Fibroblast of upper back skin (primary cell): ENCODE data around the gene FOXJ3.

Experiments
- DNase-seq: peaks from one replicate; pipeline ENCODE4 v3.0.0-alpha.2; 2013

FOXJ3 gene

DNA sequence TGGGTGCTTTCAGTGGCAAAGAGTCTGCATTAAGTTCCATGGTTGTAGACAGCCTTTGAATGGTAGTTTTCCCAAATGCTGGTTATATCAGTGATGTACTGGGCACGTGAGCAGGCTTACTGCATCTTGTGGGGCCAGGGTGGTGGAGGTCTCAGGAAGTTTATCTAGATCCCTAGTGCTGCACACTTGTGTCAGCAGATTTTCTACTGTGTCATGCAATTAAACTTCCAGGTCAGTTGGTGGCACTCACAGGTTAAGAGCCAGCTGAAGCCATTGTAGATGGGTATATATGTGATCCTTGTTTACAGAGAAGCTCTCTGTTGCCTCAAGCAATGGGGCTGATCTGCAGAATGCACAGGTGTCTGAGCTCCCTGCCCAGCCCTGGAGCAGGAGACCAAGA lies 33.0 kb downstream of the FOXJ3 start:
- no peak for DNase-seq

DNA sequence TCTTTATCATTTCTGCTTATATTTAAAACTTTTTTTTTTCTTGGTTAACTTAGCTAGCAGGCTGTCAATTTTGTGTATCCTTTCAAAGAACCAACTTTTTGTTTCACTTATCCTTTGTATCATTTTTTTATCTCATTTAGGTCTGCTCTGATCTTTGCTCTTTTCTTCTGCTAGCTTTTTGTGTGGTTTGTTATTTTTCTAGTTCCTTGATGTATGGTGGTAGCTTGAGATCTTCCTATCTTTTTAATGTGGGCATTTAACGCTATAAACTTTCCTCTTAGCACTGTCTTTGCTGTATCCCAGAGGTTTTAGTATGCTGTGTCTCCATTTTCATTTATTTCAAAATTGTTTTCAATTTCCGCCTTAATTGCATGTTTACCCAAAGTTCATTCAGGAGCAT lies 36.5 kb downstream of the FOXJ3 start:
- no peak for DNase-seq

DNA sequence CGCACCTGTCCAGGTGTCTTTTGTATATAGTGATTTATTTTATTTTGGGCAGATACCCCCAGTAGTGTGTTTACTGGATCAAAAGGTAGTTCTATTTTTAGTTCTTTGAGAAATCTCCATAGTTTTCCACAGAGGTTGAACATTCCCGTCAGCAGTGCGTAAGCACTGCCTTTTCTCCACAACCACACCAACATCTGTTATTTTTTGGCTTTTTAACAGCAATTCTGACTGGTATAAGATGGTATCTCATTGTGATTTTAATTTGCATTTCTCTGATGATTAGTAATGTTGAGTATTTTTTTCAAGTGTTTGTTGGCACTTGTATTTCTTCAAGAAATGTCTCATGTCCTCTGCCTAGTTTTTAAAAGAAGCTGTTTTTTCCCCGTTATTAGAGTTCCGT lies 39.2 kb downstream of the FOXJ3 start:
- DNase-seq: no peak

DNA sequence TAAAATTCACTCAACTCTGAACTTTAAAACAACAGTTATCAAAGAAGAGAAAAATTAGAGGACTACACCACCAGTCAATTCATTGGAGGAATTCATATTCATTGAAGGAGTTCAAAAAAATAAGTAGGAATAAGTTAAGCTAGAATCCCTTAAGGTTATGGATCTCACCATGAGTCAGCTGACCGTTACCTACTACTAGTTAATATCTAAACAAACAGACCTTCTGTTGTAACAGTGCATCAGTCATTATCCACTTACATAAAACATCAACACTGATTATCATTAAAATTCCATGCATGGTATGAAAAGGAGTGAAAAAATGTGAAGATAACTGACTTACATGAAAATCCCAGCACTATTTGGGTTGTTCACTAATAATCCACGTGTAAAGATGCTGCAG lies 44.9 kb downstream of the FOXJ3 start:
- no peak for DNase-seq

DNA sequence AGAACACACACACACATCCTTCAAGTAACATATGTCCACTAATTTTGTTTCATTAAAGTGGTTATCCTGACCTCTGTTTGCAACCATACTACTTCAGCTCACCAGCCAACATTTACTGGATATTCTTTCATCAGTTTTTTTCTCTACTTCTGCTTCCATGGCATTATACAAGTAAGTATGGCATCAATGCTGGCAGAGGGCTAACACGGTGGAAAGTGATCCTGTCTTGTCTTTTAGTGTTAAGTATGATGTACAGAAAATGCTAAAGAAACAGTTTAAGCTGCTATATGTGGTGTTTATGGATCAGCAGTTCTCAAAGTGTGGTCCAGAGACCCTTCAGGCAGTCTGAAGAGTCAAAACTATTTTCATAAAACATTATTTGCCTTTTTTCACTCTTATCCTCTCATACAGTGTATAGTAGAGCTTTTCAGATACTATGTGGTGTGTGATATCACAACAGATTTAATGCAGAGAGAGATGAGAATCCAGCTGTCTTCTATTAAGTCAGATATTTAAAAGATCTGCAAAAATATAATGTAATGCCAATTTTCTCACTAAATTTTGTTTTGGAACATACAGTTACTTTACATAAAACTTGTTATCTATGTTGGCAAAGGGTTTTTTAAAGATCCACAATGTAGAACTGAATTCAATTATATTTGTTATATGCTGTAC lies 46.6 kb downstream of the FOXJ3 start:
- no peak for DNase-seq

DNA sequence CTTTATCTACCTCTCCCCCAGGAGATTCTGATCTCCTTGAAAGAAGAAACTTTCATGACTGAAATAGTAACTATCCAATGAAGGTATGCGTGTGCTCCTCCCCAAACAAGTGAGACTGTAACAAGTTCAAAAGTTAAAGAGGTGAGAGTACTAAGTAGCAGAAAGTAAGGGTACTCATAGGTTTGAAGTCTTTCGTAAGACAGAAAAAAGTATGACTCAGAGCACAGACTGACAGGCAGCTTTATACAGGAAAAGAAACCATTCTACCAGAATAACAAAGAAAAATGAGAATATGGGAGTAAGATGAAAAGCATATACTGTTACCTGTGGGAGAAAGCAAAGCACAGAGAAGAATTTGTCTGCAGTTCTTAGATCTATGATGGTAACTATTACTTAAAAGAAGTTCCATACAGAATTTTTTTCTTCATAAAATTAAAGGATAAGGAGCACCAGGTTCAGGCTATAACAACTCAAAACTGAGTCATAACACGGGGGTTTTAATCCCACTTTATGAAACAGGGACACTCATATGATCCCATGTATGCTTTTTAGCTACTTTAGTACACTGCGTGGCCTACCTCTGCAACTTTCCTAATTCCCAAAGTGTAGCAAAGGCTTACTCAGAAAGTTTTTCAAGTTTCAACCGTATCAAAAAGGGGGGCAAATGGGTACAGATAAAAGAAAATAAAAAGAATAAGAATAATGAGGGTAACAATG lies 52.0 kb downstream of the FOXJ3 start:
- DNase-seq: peak; percentile 51

DNA sequence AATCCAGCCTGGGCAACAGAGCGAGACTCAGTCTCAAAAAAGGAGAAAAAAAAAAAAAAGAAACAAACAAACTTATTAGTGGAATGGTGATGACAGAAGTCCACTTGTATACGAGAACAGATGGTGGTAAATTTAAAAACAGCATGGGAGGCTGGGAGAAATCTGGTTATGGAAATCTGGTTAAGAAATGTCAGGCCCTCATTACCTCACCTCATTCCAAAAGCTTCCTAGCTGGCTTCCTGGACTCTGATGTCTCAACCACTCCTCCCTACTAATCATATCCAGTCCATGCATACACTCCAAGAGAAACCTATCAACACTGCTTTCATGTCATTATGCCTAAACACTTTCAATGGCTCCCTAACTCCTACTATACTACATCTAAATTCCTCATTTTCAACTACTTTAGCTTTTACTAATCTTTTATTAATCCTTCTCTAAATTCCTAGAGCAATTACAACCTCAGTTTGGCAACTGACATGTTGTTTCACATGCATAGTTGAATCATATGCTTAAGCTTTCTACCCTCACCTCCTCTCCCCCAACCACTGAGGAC lies 52.9 kb downstream of the FOXJ3 start:
- DNase-seq: peak; percentile 80

DNA sequence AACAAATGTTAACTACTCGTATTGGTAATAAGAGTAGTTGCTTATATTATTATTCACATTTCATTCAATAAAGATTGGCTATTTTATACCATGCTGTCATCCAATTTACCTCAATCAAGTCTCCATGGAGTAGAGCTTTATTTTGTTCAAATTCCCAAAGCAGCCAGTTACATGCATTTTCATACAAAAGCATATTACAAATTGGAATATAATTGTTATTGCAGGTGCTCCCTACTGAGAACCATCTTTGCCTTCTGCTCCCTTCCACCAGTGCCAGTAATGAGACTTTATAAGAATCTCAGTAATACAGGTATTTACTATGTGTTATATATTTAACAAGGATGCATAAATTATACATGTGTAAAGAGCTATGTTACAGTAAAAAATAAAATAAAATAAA lies 54.2 kb downstream of the FOXJ3 start:
- no peak for DNase-seq

DNA sequence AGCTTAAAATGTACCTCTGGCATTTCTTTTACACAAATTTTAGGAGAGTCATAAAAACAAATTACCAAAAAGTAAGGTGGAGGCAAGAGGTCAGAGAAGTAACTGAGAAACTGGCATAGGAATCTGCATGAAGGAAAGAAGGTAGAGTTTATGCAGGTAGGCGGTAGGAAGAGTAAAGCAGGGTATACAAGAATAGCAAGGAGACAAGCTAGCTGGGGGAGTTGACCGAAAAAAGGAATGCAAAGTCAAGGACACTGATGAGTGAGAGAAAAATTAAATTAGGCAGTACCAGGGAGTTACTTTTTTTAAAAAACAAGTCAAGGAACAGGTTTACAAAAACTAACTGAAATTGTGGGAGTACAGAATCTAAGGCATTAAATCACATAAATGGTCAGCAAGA lies 56.0 kb downstream of the FOXJ3 start:
- DNase-seq: no peak

DNA sequence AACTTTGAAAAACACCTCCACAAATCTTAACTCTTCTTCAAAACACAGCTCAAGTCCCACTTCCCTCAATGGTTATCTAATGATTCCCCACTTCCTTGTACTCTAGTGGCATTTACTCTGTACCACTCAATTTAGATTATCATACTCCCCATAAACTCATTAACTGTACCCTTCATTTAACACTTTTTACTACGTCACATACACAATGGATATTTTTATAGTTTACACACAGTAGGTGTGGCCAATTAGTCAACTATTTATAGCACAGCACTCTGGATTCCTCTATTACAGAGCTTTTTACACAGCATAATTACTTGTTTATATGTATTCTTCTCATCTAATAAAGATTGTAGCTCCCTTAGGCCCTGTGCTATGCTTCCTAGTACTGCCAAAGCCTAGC lies 62.1 kb downstream of the FOXJ3 start:
- DNase-seq: no peak

DNA sequence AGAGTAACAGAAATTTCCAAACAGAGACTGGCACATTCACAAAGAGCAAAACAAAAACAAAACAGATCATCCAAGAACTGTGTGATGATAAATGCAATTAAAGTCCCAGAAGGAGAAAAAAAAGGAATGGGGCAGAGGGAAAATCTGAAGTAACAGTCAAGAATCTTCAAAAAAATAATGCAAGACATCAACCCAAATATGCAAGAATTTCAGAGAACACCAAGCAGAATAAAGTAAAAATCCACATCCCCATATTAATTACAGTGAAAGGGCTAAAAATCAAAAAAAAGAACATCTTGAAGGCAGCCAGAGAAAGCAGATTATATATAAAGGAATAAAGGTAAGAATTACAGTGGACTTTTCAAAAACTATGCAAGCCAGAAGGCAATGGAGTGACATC lies 67.1 kb downstream of the FOXJ3 start:
- DNase-seq: no peak

DNA sequence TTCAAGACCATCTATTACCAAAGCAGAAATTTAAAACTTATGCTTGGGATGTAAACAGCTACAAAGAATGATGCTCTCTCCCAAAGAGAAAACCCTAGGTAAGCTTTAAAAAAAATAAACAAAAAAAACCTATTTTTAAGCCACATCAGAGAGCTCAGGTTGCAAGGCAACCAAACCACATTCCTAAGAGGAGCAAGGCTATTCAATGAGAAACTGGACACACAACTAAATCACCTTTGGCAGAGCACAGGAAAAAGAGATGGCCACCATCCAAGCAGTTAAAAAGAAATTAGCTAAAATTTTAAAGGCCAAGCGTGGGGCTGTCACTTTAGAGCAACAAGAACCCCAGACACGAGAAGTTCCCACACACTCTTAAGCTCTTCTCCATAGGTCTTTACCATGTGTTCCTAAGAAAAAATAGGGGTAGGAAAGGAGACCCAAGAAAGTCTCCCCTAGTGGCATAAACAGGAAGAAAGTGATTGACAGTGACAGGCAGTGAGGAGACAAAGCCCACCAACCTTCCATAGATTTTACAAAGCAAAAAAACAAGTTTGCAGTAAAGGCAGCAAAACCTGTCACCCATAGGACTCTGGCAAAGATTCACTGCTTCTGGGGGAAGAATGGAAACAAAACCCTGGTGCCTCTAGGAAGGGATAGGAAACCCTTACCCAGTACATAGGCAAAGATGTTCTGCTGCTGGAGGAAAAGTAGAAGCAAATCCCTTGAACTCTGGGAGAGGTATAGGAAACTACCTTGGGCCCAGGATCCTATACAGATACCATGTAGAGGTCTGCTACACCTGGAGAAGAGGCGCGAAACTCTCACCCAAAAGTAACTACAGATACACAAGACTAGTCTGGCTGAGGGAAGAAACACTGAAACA lies 68.5 kb downstream of the FOXJ3 start:
- no peak for DNase-seq

DNA sequence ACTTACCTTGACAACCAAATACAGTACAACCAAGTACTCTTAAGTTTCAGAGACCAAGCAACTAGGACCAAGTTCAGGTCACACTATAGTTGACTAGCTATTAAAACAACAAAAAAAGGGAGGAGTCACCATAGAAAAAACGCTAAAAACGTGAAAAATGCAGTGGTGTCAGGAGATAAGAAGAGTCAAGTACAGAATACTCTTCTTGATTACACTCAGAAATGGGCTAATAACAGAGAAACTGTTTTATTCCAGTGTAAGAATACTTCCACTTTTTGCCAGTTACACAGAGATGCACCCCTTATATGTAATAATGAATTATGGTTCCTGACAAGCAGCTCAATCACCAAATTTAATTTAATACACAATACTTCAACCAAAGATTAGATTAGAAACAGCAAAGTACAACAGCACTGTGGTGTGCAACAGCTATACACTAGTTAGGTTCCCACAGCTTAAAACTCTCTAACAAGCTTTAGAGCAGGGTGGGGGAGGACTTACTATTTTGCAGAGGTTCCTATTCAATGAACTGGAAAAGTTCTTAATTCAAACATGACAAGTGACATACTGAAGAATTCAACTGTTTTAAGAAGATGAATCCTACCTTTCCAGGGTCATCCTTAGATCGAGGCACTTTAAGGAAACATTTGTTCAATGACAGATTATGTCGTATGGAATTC lies 70.4 kb downstream of the FOXJ3 start:
- DNase-seq: no peak

DNA sequence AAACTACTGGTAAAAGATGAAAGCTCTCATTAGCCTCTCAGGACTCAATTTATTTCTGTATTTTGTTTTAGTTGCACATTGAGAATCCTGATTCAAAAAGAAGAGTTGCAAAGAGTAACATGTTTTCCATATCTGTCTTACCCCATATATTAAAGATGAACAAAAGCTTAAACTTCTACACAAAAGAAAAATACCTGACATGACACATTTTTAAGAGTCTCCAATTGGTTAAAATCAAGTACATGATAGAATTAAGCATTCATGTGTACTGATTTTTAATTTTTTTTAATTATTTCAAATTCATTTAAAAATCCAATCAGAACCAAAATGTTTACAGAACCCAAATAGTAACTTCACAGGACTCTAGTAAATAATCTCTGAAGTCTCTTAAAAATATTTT lies 72.0 kb downstream of the FOXJ3 start:
- no peak for DNase-seq

DNA sequence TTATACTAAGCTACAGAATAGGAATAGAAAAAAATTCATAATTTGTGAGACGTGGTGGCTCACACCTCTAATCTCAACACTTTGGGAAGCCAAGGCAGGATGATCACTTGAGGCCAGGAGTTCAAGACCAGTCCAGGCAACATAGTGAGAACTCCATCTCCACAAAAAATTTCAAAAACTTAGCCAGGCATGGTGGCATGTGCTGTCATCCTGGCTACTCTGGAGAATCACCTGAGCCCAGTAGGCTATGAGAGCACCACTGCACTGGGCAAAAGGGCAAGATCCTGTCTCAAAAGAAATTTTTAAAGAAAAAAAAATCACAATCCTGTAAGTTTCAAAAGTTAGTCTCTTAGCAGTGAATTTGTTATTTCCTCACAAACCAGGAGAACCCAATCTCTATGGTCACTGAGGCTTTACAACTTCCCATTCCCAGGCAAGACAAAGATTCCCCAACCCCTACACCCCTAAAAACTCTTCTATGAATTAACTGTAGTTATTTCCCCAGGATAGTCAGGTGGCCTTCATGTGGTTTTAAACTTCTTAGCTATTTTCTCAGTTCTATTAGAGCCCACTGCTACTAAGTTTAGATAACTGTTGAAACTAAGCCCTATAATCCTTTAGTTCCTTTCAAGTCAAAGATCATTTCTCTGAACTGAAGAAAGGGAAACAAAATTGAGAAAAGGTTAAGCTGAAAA lies 74.5 kb downstream of the FOXJ3 start:
- no peak for DNase-seq

DNA sequence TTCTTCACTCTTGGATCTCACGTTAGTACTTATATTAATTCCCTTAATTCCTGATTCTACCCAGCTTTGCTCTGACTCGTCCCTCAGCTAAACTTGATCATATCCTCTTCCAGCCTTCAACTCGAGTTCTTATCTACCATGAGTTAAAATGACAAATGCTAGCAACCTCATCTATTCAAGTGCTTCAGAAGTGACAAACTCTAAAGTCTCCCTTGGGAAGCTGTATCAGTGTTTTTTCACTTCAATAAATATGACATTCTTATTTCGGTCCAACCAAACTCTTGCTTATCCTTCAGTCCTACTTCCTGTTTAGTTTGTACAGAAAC lies 75.3 kb downstream of the FOXJ3 start:
- DNase-seq: no peak

DNA sequence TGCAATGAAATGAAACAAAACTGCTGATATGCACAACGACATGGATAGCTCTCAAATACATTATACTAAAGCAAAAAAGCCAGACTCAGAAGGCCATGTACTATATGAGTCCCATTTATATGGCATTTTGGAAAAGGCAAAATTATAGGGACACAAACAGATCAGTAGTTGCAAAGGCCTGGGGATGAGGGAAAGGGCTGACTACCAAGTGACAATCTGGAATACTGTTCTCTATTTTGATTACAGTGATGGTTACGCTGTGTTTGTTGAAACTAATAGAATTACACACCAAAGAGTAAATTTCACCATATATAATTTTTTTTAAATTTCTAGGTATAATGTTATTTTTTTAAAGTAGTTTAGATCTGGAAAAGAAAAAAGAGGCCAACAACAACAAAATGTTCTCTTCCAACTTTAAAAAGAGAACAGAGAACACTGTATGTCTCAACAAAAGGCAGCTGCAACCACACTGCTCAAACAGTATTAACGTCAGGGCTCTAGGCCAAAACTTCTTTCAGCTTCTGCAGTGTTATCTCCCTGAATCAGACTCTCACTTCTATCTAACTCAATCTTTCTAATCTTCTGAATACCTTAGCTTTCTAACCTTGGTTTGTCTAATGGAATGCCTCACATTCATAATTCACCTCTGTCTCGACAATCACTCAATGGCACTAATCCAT lies 75.8 kb downstream of the FOXJ3 start:
- DNase-seq: peak; percentile 57

DNA sequence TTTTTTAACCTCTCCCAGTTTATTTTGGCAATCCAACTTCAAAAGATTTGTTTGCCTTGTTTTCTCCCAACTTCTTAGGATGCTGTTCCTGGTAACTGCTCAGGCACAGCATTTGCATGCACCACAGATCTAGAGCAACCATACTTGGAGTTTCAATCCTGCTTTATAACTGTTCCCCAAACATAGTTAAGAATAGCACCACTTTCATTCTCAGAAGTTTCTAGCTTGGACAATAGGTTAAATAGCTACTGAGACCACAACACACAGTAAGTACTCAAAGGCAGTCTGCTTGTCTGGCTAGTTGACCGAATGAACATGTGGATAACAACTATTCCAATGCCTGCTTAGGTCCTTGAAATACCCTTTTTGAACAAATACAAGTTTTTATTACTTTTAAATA lies 76.8 kb downstream of the FOXJ3 start:
- DNase-seq: no peak

DNA sequence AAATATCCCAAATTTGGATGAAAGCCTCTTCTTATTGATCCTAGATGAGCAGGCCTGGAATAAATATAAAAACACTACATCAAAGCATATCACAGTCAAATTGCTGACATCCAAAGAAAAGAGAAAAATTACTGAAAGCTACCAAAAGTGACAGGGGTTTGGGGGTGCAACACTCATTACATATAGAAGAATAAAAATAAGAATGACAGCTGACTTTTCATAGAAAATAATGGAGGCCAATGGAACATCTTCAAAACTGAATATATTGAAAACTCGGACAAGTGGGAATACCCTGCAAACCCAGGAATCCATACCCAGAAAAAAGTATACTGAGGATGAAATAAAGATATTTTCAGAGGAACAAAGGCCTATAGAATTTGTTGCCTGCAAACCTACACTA lies 84.0 kb downstream of the FOXJ3 start:
- DNase-seq: no peak

DNA sequence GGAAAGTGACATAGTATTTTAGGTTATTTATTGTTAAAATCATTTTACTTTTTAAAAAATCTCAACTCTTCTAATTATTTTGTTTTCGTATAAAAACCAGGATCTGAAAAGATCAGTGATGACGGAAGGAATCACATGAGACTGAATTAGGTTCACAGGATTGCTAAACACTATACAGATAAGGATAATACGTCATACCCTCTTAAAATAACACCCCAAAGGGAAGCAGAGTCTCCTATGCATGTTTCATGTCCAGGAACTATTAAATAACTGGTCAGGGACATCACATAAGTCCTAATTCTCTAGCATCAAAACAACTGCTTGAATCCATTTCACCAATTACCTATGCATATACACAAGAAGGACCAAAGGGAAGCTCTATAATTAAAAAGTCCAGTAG lies 84.9 kb downstream of the FOXJ3 start:
- DNase-seq: no peak

DNA sequence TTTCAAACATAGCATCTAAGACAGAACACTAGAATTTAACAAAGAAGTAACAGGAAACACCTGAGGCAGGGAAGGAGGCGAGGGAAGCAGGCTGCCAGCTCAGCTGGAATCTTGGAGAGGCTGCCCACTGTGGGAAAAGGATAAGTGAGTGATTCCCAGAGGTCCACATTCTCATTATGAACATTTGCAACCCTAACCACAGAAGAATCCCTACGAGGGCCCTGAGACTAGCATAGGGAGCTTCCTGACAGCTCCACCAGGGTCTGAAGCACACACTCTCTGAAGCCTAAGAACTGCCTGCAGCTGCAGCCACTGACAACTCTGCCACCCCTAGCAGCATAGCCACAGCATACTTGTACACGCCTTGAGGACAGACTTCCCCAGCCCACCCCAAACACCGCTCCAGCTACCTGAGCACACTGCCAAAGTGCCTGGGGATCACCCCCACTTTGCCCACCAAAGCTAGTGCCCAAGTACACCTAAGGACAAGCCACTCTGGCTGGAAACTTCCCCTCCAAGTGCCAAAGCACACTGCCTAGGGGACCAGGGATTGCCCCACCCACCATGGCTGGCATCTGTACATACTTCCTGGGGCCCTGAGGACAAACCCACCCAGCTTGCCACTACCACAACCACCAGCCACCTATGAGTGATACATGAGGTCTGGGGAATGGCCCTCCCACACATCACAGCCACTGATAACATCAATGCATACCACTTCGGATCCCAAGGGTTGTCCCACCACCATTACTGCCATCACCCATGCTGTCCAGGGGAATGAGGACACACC lies 93.9 kb downstream of the FOXJ3 start:
- peak; percentile 21 for DNase-seq
